Endodermal cell (in vitro differentiated cells): ENCODE data around the gene KIF17. TPM values are rescaled to one million over a fixed set of nuclear protein-coding genes. Genes with fewer than 3 reads are reported as not detected.
A peak's percentile ranks its signal among the peaks of the same experiment; 100 is the strongest.

ENCODE experiments used
- DNase-seq: peaks from one replicate; pipeline ENCODE4 v3.0.0-alpha.2; 2017
- H3K27ac ChIP-seq: 2 replicates; pipeline ENCODE4 v1.5.1; 2013; ENCODE audit warnings: mild to moderate bottlenecking, low read depth, low read length, moderate library complexity
- H3K27me3 ChIP-seq: 2 replicates; pipeline ENCODE4 v1.6.1; 2013; ENCODE audit warnings: mild to moderate bottlenecking, low read length, moderate library complexity; ENCODE audit not compliant: insufficient read depth, control insufficient read depth, poor library complexity, severe bottlenecking
- H3K36me3 ChIP-seq: 2 replicates; pipeline ENCODE4 v1.7.0; 2013; ENCODE audit warnings: mild to moderate bottlenecking, low read length, moderate library complexity; ENCODE audit not compliant: control insufficient read depth, insufficient read depth
- H3K4me1 ChIP-seq: one replicate; pipeline ENCODE4 v1.7.0; 2013; ENCODE audit warnings: low read length; ENCODE audit not compliant: control insufficient read depth, insufficient read depth
- H3K4me3 ChIP-seq: 2 replicates; pipeline ENCODE4 v1.5.1; 2013; ENCODE audit warnings: mild to moderate bottlenecking, low read length, moderate library complexity
- H3K9ac ChIP-seq: 2 replicates; pipeline ENCODE4 v1.6.1; 2013; ENCODE audit warnings: mild to moderate bottlenecking, low read length, moderate library complexity; ENCODE audit not compliant: poor library complexity, severe bottlenecking; ENCODE audit errors: extremely low read depth
- H3K9me3 ChIP-seq: 2 replicates; pipeline ENCODE4 v1.6.1; 2013; ENCODE audit warnings: mild to moderate bottlenecking, low read length, moderate library complexity; ENCODE audit not compliant: control insufficient read depth
- H3K27ac Mint-ChIP-seq: 2 replicates; pipeline ENCODE4 v1.8.0; 2020; ENCODE audit warnings: mixed read lengths
- H3K27me3 Mint-ChIP-seq: 2 replicates; pipeline ENCODE4 v1.8.0; 2021; ENCODE audit warnings: mild to moderate bottlenecking, mixed read lengths; ENCODE audit not compliant: insufficient read depth
- H3K36me3 Mint-ChIP-seq: 2 replicates; pipeline ENCODE4 v1.8.0; 2020; ENCODE audit warnings: low read depth, mixed read lengths
- H3K4me1 Mint-ChIP-seq: 2 replicates; pipeline ENCODE4 v1.8.0; 2020; ENCODE audit warnings: mixed read lengths
- H3K4me3 Mint-ChIP-seq: 2 replicates; pipeline ENCODE4 v1.8.0; 2020; ENCODE audit warnings: mild to moderate bottlenecking, moderate library complexity, mixed read lengths
- H3K9me3 Mint-ChIP-seq: 2 replicates; pipeline ENCODE4 v1.8.0; 2020; ENCODE audit warnings: mild to moderate bottlenecking, mixed read lengths
- WGBS, 2 experiments: methylation state at CpG; one replicate each; pipeline versions ENCODE4 v1.1.5 to v1.1.7; 2013; ENCODE audit warnings: missing lambda C conversion rate in 2 of 2, mixed read lengths in 1 of 2; ENCODE audit not compliant: insufficient coverage in 1 of 2, insufficient read length in 1 of 2; 5-methylcytosine and 5-hydroxymethylcytosine counted together
- total RNA-seq, 2 donors: library from RNA; stranded (reverse); fragmentation: NEBNext Ultra II Directional in 1 of 2; extraction: Animal tissue kit (Norgen Biotek cat#: 25700) in 1 of 2; gene quantifications; 2 replicates in 1 of 2; 3 replicates in 1 of 2; pipeline ENCODE4 v1.2.1, GENCODE V29; 2021
- TF ChIP-seq, protein P1 (sequence below): fragments of 200-600 bp; sonication (generic); conservative IDR thresholded peaks from 2 replicates; pipeline ENCODE4 v1.5.0; 2021; ENCODE audit warnings: antibody characterized with exemption, mild to moderate bottlenecking

The KIF17 gene
- total RNA-seq, 2 donors from 2014 or later = 4.2 to 8.0 TPM

DNA sequence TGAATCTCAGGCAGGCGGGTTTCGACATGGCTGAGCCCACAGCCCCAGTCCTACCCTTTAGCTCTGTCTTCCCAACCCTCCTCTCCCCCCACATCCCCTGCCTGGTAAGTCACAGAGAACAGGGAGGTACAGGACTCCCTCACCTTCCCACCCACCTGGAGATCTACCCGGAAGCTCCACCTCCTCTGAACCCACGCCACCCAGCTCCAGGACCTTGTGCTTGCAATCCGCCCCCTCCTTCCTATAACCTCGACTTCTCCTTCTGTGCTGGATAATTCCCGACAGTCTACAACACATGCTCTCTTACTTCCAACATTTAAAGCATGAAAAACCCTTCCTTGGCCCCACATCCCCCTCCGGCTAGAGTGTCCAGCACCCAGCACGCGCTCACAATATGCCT is 22.3 kb downstream of the KIF17 start:
- no peaks in the 10 kb centered on the region for H3K4me1 ChIP-seq
- no peak overlapping the region for H3K4me3 ChIP-seq
- 90 to 91% methylated on average over 9 to 10 of the region's 10 CpGs for WGBS, 2 experiments
- no peaks in the 10 kb centered on the region for H3K27me3 ChIP-seq
- no peaks in the 10 kb centered on the region for H3K9me3 ChIP-seq
- H3K36me3 ChIP-seq = no peaks in the 10 kb centered on the region
- no peaks in the 10 kb centered on the region for H3K4me1 Mint-ChIP-seq
- TF ChIP-seq, protein P1, sequence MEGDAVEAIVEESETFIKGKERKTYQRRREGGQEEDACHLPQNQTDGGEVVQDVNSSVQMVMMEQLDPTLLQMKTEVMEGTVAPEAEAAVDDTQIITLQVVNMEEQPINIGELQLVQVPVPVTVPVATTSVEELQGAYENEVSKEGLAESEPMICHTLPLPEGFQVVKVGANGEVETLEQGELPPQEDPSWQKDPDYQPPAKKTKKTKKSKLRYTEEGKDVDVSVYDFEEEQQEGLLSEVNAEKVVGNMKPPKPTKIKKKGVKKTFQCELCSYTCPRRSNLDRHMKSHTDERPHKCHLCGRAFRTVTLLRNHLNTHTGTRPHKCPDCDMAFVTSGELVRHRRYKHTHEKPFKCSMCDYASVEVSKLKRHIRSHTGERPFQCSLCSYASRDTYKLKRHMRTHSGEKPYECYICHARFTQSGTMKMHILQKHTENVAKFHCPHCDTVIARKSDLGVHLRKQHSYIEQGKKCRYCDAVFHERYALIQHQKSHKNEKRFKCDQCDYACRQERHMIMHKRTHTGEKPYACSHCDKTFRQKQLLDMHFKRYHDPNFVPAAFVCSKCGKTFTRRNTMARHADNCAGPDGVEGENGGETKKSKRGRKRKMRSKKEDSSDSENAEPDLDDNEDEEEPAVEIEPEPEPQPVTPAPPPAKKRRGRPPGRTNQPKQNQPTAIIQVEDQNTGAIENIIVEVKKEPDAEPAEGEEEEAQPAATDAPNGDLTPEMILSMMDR = no peak
- H3K27me3 Mint-ChIP-seq = no peaks in the 10 kb centered on the region
- no peak for DNase-seq
- H3K9ac ChIP-seq = no peak overlapping the region
- no peak overlapping the region for H3K4me3 Mint-ChIP-seq
- H3K27ac ChIP-seq = no peak overlapping the region
- H3K36me3 Mint-ChIP-seq = no peaks in the 10 kb centered on the region
- H3K9me3 Mint-ChIP-seq = peaks cover 5% of the 10 kb centered on the region
- H3K27ac Mint-ChIP-seq = no peak overlapping the region

DNA sequence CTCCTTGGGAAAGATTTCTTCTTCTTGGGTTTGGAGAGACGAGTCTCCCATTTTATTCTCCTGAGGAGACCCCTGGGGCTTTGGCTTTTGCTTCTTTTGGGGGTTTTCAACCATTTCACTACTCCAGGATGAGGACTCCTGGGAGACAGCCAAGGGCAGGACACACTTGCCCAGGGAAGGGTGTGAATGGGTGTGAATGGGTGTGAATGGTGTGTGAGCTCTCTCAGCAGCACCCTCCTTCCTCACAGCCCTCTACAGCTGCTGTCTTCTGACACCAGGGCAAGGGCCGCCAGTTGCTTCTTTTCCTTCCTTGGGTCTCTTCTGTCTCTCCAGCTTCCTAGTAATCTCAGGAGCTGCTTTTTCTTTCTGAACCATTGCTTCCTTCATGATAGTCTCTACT is 24.2 kb downstream of the KIF17 start:
- no peaks in the 10 kb centered on the region for H3K27me3 Mint-ChIP-seq
- H3K36me3 Mint-ChIP-seq = peaks cover 3% of the 10 kb centered on the region
- Histone ChIP-seq H3K9me3 (no peaks in the 10 kb centered on the region), H3K27ac (no peak overlapping the region), H3K4me3 (no peak overlapping the region), H3K4me1 (no peaks in the 10 kb centered on the region), H3K27me3 (no peaks in the 10 kb centered on the region), H3K36me3 (no peaks in the 10 kb centered on the region), H3K9ac (no peak overlapping the region)
- peak; percentile 78 for DNase-seq
- H3K4me3 Mint-ChIP-seq = no peak overlapping the region
- no peak overlapping the region for H3K27ac Mint-ChIP-seq
- H3K9me3 Mint-ChIP-seq = peaks cover 5% of the 10 kb centered on the region
- WGBS, 2 experiments = 57 to 90% methylated on average over 1 to 2 of the region's 2 CpGs
- no peaks in the 10 kb centered on the region for H3K4me1 Mint-ChIP-seq
- TF ChIP-seq, protein P1 = no peak

DNA sequence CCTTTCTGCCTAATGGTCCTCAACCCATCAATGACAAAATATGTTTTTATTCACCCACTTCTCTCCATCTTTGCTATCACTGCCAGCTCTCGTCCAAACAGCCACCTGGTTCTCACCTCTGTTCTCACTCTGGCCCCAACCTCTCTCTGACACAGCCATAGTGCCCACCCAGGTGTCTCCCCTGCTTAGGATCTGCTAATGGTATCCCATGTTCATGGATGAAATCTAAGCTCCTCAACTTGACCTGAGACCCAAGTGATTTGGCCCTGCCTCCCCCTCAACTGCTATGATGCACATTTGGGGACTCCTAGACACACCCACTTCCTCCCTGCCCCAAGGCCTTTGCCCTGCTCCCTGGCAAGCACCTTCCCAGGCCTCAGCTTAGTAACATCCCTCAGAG is 25.9 kb downstream of the KIF17 start:
- H3K27me3 ChIP-seq = no peaks in the 10 kb centered on the region
- H3K9ac ChIP-seq = no peak overlapping the region
- DNase-seq = no peak
- H3K4me1 ChIP-seq = no peaks in the 10 kb centered on the region
- 87 to 100% methylated on average over 1 of the region's 1 CpG for WGBS, 2 experiments
- no peaks in the 10 kb centered on the region for H3K36me3 ChIP-seq
- no peaks in the 10 kb centered on the region for H3K27me3 Mint-ChIP-seq
- H3K27ac ChIP-seq = no peak overlapping the region
- no peak overlapping the region for H3K4me3 ChIP-seq
- H3K36me3 Mint-ChIP-seq = peaks cover 3% of the 10 kb centered on the region
- H3K27ac Mint-ChIP-seq = no peak overlapping the region
- TF ChIP-seq, protein P1 = no peak
- no peaks in the 10 kb centered on the region for H3K4me1 Mint-ChIP-seq
- peaks cover 5% of the 10 kb centered on the region for H3K9me3 Mint-ChIP-seq
- no peak overlapping the region for H3K4me3 Mint-ChIP-seq
- no peaks in the 10 kb centered on the region for H3K9me3 ChIP-seq
